SJCRH30 (cell line): ENCODE data around the gene CHFR. TPM values are rescaled to one million over a fixed set of nuclear protein-coding genes. Genes with fewer than 3 reads are reported as not detected.
"Not testable (repeated sequence)": the region's sequence is repeated elsewhere in the genome, so short reads cannot be mapped to it uniquely, and the experiment has no call there.

ENCODE experiments used
- DNase-seq, 2 experiments: peaks; one replicate each; pipeline ENCODE4 v3.0.0-alpha.2; 2015 to 2020
- H3K27ac ChIP-seq: fragments of 250-450 bp; sonication (Bioruptor Pico); 2 replicates; pipeline ENCODE4 v1.5.1; 2020; ENCODE audit warnings: mild to moderate bottlenecking, moderate library complexity
- H3K27me3 ChIP-seq: fragments of 250-450 bp; sonication (Bioruptor Pico); 2 replicates; pipeline ENCODE4 v1.5.1; 2020; ENCODE audit warnings: mild to moderate bottlenecking, moderate library complexity
- H3K36me3 ChIP-seq: fragments of 250-450 bp; sonication (Bioruptor Pico); 2 replicates; pipeline ENCODE4 v1.5.1; 2020; ENCODE audit warnings: mild to moderate bottlenecking, moderate library complexity
- H3K4me1 ChIP-seq: fragments of 250-450 bp; sonication (Bioruptor Pico); 2 replicates; pipeline ENCODE4 v1.5.1; 2020; ENCODE audit warnings: mild to moderate bottlenecking, moderate library complexity
- H3K4me3 ChIP-seq: fragments of 250-450 bp; sonication (Bioruptor Pico); 2 replicates; pipeline ENCODE4 v1.5.1; 2020; ENCODE audit warnings: mild to moderate bottlenecking, moderate library complexity
- H3K9me3 ChIP-seq: fragments of 250-450 bp; sonication (Bioruptor Pico); replicated peaks from 2 replicates; pipeline ENCODE4 v1.5.1; 2020; ENCODE audit warnings: mild to moderate bottlenecking, moderate library complexity
- total RNA-seq: library from RNA; depleted of rRNA; stranded (reverse); fragments of >200 nt; shearing (Covaris generic); gene quantifications from 2 replicates; pipeline ENCODE4 v1.2.3, GENCODE V29; 2014; rRNA removed

Gene CHFR
- total RNA-seq, 1 experiment from 2014 or later = 8.5 TPM

- peaks cover 65% of the 10 kb centered on the region for H3K36me3 ChIP-seq
- H3K4me3 ChIP-seq, H3K27ac ChIP-seq, H3K9me3 ChIP-seq, H3K27me3 ChIP-seq, H3K4me1 ChIP-seq, DNase-seq: not testable (repeated sequence)
Observed at GRCh38 chr12:132791940-132792339, 95.5 kb downstream of the CHFR start.

- no peak for DNase-seq
- Histone ChIP-seq H3K4me3 (no peak overlapping the region), H3K36me3 (peaks cover 48% of the 10 kb centered on the region), H3K27ac (no peak overlapping the region), H3K9me3 (no peaks in the 10 kb centered on the region), H3K27me3 (no peaks in the 10 kb centered on the region), H3K4me1 (no peaks in the 10 kb centered on the region)
Observed at GRCh38 chr12:132789099-132789471, 98.3 kb downstream of the CHFR start.

GRCh38 chr12:132788375-132789098 lies 98.9 kb downstream of the CHFR start:
- H3K27me3 ChIP-seq = no peaks in the 10 kb centered on the region
- H3K4me3 ChIP-seq = no peak overlapping the region
- H3K4me1 ChIP-seq = no peaks in the 10 kb centered on the region
- H3K36me3 ChIP-seq = peaks cover 50% of the 10 kb centered on the region
- DNase-seq = no peak
- no peaks in the 10 kb centered on the region for H3K9me3 ChIP-seq
- H3K27ac ChIP-seq = no peak overlapping the region

- no peak overlapping the region for H3K4me3 ChIP-seq
- peaks cover 51% of the 10 kb centered on the region for H3K36me3 ChIP-seq
- H3K27ac ChIP-seq = no peak overlapping the region
- H3K4me1 ChIP-seq = no peaks in the 10 kb centered on the region
- H3K9me3 ChIP-seq = no peaks in the 10 kb centered on the region
- DNase-seq = no peak
- no peaks in the 10 kb centered on the region for H3K27me3 ChIP-seq
Observed at GRCh38 chr12:132787877-132788276, 99.5 kb downstream of the CHFR start.

- Histone ChIP-seq H3K4me3 (no peak overlapping the region), H3K27ac (no peak overlapping the region), H3K4me1 (no peaks in the 10 kb centered on the region), H3K36me3 (peaks cover 58% of the 10 kb centered on the region), H3K9me3 (no peaks in the 10 kb centered on the region), H3K27me3 (no peaks in the 10 kb centered on the region)
- no peak for DNase-seq
Observed at GRCh38 chr12:132786192-132786591, 101.2 kb downstream of the CHFR start.

- no peak for DNase-seq
- H3K36me3 ChIP-seq = peaks cover 56% of the 10 kb centered on the region
Observed at GRCh38 chr12:132784580-132784979, 102.8 kb downstream of the CHFR start.

GRCh38 chr12:132783917-132784531 lies 103.4 kb downstream of the CHFR start:
- no peak for DNase-seq
- Histone ChIP-seq H3K27me3 (no peaks in the 10 kb centered on the region), H3K27ac (no peak overlapping the region), H3K9me3 (no peaks in the 10 kb centered on the region), H3K4me3 (no peak overlapping the region), H3K4me1 (no peaks in the 10 kb centered on the region), H3K36me3 (peaks cover 56% of the 10 kb centered on the region)

More at GRCh38 chr12:132784580-132784979, 102.8 kb downstream of the CHFR start:
- H3K4me3 ChIP-seq = no peak overlapping the region
- H3K4me1 ChIP-seq = no peaks in the 10 kb centered on the region
- no peaks in the 10 kb centered on the region for H3K9me3 ChIP-seq
- no peaks in the 10 kb centered on the region for H3K27me3 ChIP-seq
- H3K27ac ChIP-seq = no peak overlapping the region

Other genes starting within 250 kb of the CHFR start
- 68.4 and 95.8 TPM in 2 replicates for gene POLE, start 200.3 kb downstream of the CHFR start, total RNA-seq
- gene PXMP2, start 200.0 kb downstream of the CHFR start, total RNA-seq = 86.7 and 94.9 TPM in 2 replicates
- 41.9 and 45.4 TPM in 2 replicates for gene PGAM5, start 176.8 kb downstream of the CHFR start, total RNA-seq
- gene ANKLE2, start 125.8 kb downstream of the CHFR start, total RNA-seq = 58.8 and 59.1 TPM in 2 replicates
- gene GOLGA3, start 58.7 kb downstream of the CHFR start, total RNA-seq = 36.0 and 40.3 TPM in 2 replicates
- gene ZNF605, start 68.7 kb upstream of the CHFR start, total RNA-seq = 5.7 and 7.6 TPM in 2 replicates
- 11.8 and 12.6 TPM in 2 replicates for gene ZNF26, start 98.8 kb upstream of the CHFR start, total RNA-seq
- 25.3 and 32.6 TPM in 2 replicates for gene ZNF84, start 149.9 kb upstream of the CHFR start, total RNA-seq
- gene ZNF140, start 193.3 kb upstream of the CHFR start, total RNA-seq = 9.4 and 11.9 TPM in 2 replicates
- 2.8 and 3.7 TPM in 2 replicates for gene ZNF891, start 242.7 kb upstream of the CHFR start, total RNA-seq
- 13.0 and 14.1 TPM in 2 replicates for gene ZNF10, start 243.0 kb upstream of the CHFR start, total RNA-seq